ENCODE data around the gene PEX3. TPM values are rescaled to one million over a fixed set of nuclear protein-coding genes. Genes with fewer than 3 reads are reported as not detected.

The PEX3 gene
- total RNA-seq, 6 donors from 2014 or later, result 3.4 to 18.5 (median 13.1) TPM

- TF ChIP-seq EP300 (IDR thresholded peaks at IDR 0.05), result no peak
- TF ChIP-seq, protein P1, sequence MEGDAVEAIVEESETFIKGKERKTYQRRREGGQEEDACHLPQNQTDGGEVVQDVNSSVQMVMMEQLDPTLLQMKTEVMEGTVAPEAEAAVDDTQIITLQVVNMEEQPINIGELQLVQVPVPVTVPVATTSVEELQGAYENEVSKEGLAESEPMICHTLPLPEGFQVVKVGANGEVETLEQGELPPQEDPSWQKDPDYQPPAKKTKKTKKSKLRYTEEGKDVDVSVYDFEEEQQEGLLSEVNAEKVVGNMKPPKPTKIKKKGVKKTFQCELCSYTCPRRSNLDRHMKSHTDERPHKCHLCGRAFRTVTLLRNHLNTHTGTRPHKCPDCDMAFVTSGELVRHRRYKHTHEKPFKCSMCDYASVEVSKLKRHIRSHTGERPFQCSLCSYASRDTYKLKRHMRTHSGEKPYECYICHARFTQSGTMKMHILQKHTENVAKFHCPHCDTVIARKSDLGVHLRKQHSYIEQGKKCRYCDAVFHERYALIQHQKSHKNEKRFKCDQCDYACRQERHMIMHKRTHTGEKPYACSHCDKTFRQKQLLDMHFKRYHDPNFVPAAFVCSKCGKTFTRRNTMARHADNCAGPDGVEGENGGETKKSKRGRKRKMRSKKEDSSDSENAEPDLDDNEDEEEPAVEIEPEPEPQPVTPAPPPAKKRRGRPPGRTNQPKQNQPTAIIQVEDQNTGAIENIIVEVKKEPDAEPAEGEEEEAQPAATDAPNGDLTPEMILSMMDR (IDR thresholded peaks at IDR 0.05), result no peak
- no peak for TF ChIP-seq POLR2AphosphoS5 (IDR thresholded peaks at IDR 0.05)
- TF ChIP-seq POLR2A (IDR thresholded peaks at IDR 0.05), result no peak
- Histone ChIP-seq H3K27me3 (no peaks in the 10 kb centered on the region), H3K36me3 (peaks cover 2 to 56% (median 28%) of the 10 kb centered on the region in 4 donors), H3K27ac (no peak overlapping the region), H3K4me1 (no peaks in the 10 kb centered on the region), H3K4me3 (no peak overlapping the region), H3K9me3 (no peaks in the 10 kb centered on the region)
- WGBS, 2 donors, result 95 to 96% methylated on average over 2 of the region's 2 CpGs
- ATAC-seq (ENCODE audit: low FRiP score in 2 of 2) (no peak), DNase-seq (no peak)
Observed at GRCh38 chr6:143501851-143502250, 51.2 kb downstream of the PEX3 start.

- H3K9me3 ChIP-seq, result no peaks in the 10 kb centered on the region
- no peaks in the 10 kb centered on the region for H3K27me3 ChIP-seq
- no peak overlapping the region for H3K27ac ChIP-seq
- peaks cover 0 to 51% (median 17%) of the 10 kb centered on the region in 4 donors for H3K36me3 ChIP-seq
- ATAC-seq (ENCODE audit: low FRiP score in 2 of 2) (no peak), DNase-seq (no peak)
- H3K4me1 ChIP-seq, result peaks cover under 1 to 4% (median 2%) of the 10 kb centered on the region in 4 donors
- 74 to 79% methylated on average over 1 of the region's 1 CpG for WGBS, 2 donors
- no peak overlapping the region for H3K4me3 ChIP-seq
- TF ChIP-seq POLR2A (IDR thresholded peaks at IDR 0.05) (no peak), POLR2AphosphoS5 (IDR thresholded peaks at IDR 0.05) (no peak), EP300 (IDR thresholded peaks at IDR 0.05) (no peak)
- TF ChIP-seq, protein P1 (IDR thresholded peaks at IDR 0.05), result no peak
Observed at GRCh38 chr6:143504369-143504768, 53.8 kb downstream of the PEX3 start.

- Histone ChIP-seq H3K4me3 (no peak overlapping the region), H3K36me3 (peaks cover 0 to 48% (median 17%) of the 10 kb centered on the region in 4 donors), H3K27ac (no peak overlapping the region), H3K4me1 (peaks cover 8 to 10% (median 9%) of the 10 kb centered on the region in 4 donors), H3K27me3 (no peaks in the 10 kb centered on the region), H3K9me3 (no peaks in the 10 kb centered on the region)
- TF ChIP-seq, protein P1 (IDR thresholded peaks at IDR 0.05), result no peak
- TF ChIP-seq POLR2A (IDR thresholded peaks at IDR 0.05) (no peak), EP300 (IDR thresholded peaks at IDR 0.05) (no peak), POLR2AphosphoS5 (IDR thresholded peaks at IDR 0.05) (no peak)
- WGBS, 2 donors, result 89 to 92% methylated on average over 5 of the region's 5 CpGs
- ATAC-seq (ENCODE audit: low FRiP score in 2 of 2) (no peak), DNase-seq (no peak)
Observed at GRCh38 chr6:143505111-143505510, 54.5 kb downstream of the PEX3 start.

DNA sequence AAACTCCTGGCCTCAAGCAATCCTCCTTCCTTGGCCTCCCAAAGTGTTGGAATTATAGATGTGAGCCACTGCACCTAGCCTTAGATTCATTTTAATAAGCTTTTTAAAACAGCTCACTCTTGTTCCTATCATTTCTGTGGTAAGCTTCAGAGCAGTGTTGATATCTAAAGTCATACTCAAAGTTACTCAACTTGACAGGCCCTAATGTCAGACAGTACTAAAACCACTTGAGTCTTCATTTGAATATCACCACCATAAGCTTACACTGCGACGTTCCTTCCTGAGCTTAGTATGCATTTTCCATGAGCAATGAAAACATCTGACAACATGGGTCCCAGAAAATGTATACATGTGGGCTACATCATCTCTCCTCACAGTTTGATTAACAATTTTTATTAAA, 54.9 kb downstream of the PEX3 start:
- no peak overlapping the region for H3K4me3 ChIP-seq
- peaks cover 9 to 14% (median 13%) of the 10 kb centered on the region in 4 donors for H3K4me1 ChIP-seq
- no peak overlapping the region for H3K27ac ChIP-seq
- no peaks in the 10 kb centered on the region for H3K9me3 ChIP-seq
- H3K36me3 ChIP-seq, result peaks cover 0 to 44% (median 15%) of the 10 kb centered on the region in 4 donors
- DNase-seq, result no peak
- 92 to 97% methylated on average over 2 of the region's 2 CpGs for WGBS, 2 donors
- H3K27me3 ChIP-seq, result no peaks in the 10 kb centered on the region
- TF ChIP-seq, protein P1 (IDR thresholded peaks at IDR 0.05), result no peak
- no peak for TF ChIP-seq POLR2AphosphoS5 (IDR thresholded peaks at IDR 0.05)
- no peak for TF ChIP-seq POLR2A (IDR thresholded peaks at IDR 0.05)
- no peak for ATAC-seq (ENCODE audit: low FRiP score in 2 of 2)

DNA sequence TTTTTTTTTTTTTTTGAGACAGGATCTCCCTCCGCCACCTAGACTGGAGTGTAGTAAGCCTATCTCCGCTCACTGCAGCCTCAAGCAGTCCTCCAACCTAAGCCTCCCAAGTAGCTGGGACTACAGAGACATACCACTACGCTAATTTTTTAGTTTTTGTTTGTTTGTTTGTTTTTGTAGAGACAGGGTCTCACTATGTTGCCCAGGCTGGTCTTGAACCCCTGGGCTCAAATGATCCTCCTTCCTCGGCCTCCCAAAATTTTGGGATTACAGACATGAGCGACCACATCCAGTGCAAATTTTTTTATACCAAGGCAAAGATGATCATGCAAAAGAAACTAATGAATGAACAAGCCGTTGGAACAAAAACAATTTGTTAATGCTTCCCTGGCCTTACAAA, 55.6 kb downstream of the PEX3 start:
- WGBS, 2 donors, result 96% methylated on average over 6 of the region's 6 CpGs
- no peak overlapping the region for H3K27ac ChIP-seq

More for the DNA sequence above, 55.6 kb downstream of the PEX3 start:
- peaks cover 12 to 19% (median 16%) of the 10 kb centered on the region in 4 donors for H3K4me1 ChIP-seq
- ATAC-seq (ENCODE audit: low FRiP score in 2 of 2) (no peak), DNase-seq (no peak)
- H3K27me3 ChIP-seq, result no peaks in the 10 kb centered on the region
- no peak overlapping the region for H3K4me3 ChIP-seq
- no peaks in the 10 kb centered on the region for H3K9me3 ChIP-seq
- H3K36me3 ChIP-seq, result peaks cover 0 to 43% (median 11%) of the 10 kb centered on the region in 4 donors
- TF ChIP-seq POLR2A (IDR thresholded peaks at IDR 0.05) (no peak), EP300 (IDR thresholded peaks at IDR 0.05) (no peak), POLR2AphosphoS5 (IDR thresholded peaks at IDR 0.05) (no peak)
- TF ChIP-seq, protein P1 (IDR thresholded peaks at IDR 0.05), result no peak
